Fibroblast of lung (primary cell): Measurements from ENCODE around the gene PODXL2. TPM values are rescaled to one million over a fixed set of nuclear protein-coding genes. Genes with fewer than 3 reads are reported as not detected.

Source experiments
- DNase-seq, 2 donors: peaks; one replicate each; pipeline versions ENCODE4 v3.0.0 to v3.0.0-alpha.2; 2010; ENCODE audit warnings: low read depth in 2 of 2
- H2AFZ ChIP-seq: 2 replicates; pipeline ENCODE4 v1.5.1; 2012; ENCODE audit warnings: low read length, control low read depth, inconsistent platforms
- H3K27ac ChIP-seq: 2 replicates; pipeline ENCODE4 v1.5.1; 2011; ENCODE audit warnings: low read length, control low read depth; ENCODE audit not compliant: insufficient read depth
- H3K27me3 ChIP-seq: 2 replicates; pipeline ENCODE4 v1.5.1; 2011; ENCODE audit warnings: mild to moderate bottlenecking, low read length; ENCODE audit not compliant: control insufficient read depth, insufficient read depth
- H3K36me3 ChIP-seq: 2 replicates; pipeline ENCODE4 v1.5.1; 2011; ENCODE audit warnings: low read length; ENCODE audit not compliant: control insufficient read depth, insufficient read depth
- H3K4me1 ChIP-seq: 2 replicates; pipeline ENCODE4 v1.5.1; 2011; ENCODE audit warnings: low read length; ENCODE audit not compliant: control insufficient read depth, insufficient read depth; ENCODE audit errors: extremely low read depth
- H3K4me2 ChIP-seq: 2 replicates; pipeline ENCODE4 v1.5.1; 2011; ENCODE audit warnings: low read length, control low read depth; ENCODE audit not compliant: insufficient read depth; ENCODE audit errors: extremely low read depth
- H3K4me3 ChIP-seq, 4 experiments: fragments of 200-600 bp in 1 of 4; sonication (generic) in 1 of 4; replicated peaks in 1 of 4; 2 replicates each; pipeline ENCODE4 v1.5.1; 2011 to 2016; ENCODE audit warnings: low read length in 4 of 4, low read depth in 3 of 4, mild to moderate bottlenecking in 3 of 4, control low read depth in 2 of 4, inconsistent platforms in 1 of 4, mixed read lengths in 1 of 4; ENCODE audit not compliant: insufficient read depth in 1 of 4; ENCODE audit errors: control extremely low read depth in 1 of 4
- H3K79me2 ChIP-seq: 2 replicates; pipeline ENCODE4 v1.5.1; 2012; ENCODE audit warnings: mild to moderate bottlenecking, low read length, inconsistent platforms; ENCODE audit not compliant: control insufficient read depth, insufficient read depth
- H3K9ac ChIP-seq: 2 replicates; pipeline ENCODE4 v1.5.1; 2011; ENCODE audit warnings: mild to moderate bottlenecking, low read length, control low read depth; ENCODE audit not compliant: insufficient read depth
- H3K9me3 ChIP-seq: 2 replicates; pipeline ENCODE4 v1.5.1; 2012; ENCODE audit warnings: low read depth, low read length; ENCODE audit not compliant: control insufficient read depth, insufficient read depth
- H4K20me1 ChIP-seq: 2 replicates; pipeline ENCODE4 v1.5.1; 2011; ENCODE audit warnings: low read length; ENCODE audit not compliant: control insufficient read depth, insufficient read depth; ENCODE audit errors: extremely low read depth
- CTCF ChIP-seq, 2 donors: IDR thresholded peaks in 1 of 2; conservative IDR thresholded peaks in 1 of 2; 1 replicate in 1 of 2; 2 replicates in 1 of 2; pipeline ENCODE4 v1.5.1; 2011 to 2012; ENCODE audit warnings: low read length in 2 of 2, control low read depth in 1 of 2, inconsistent platforms in 1 of 2, low read depth in 1 of 2, mild to moderate bottlenecking in 1 of 2
- EZH2 ChIP-seq: IDR thresholded peaks from 2 replicates; pipeline ENCODE4 v1.5.1; 2012; ENCODE audit warnings: low read length, control low read depth, mild to moderate bottlenecking; ENCODE audit errors: missing control alignments
- polyA plus RNA-seq, 2 donors: library from polyadenylated mRNA; depleted of rRNA in 1 of 2; stranded (reverse) in 1 of 2; unstranded in 1 of 2; fragments of >200 nt; gene quantifications; 2 replicates each; pipeline ENCODE4 v1.2.1, GENCODE V29; 2011 to 2012; ENCODE audit warnings: missing spikeins in 1 of 2
- total RNA-seq: library from RNA; depleted of rRNA; stranded (reverse); fragments of >200 nt; gene quantifications from 2 replicates; pipeline ENCODE4 v1.2.1, GENCODE V29; 2014

The PODXL2 gene
- total and polyA plus RNA-seq, 2 donors (not counting 1 experiment from before 2014, with no cell fraction given), result 0.50 to 0.98 TPM

- no peak overlapping the region for H3K4me3 ChIP-seq
- H4K20me1 ChIP-seq, result no peaks in the 10 kb centered on the region
- H3K4me2 ChIP-seq, result no peak overlapping the region
- no peaks in the 10 kb centered on the region for H3K79me2 ChIP-seq
- no peaks in the 10 kb centered on the region for H3K9me3 ChIP-seq
- TF ChIP-seq CTCF (conservative IDR thresholded peaks at IDR 0.05 in 1 of 2, IDR thresholded peaks at IDR 0.05 in 1 of 2; ENCODE audit: low read depth in 1 of 2, low read length in 2 of 2) (no peak), EZH2 (no peak)
- no peaks in the 10 kb centered on the region for H3K27me3 ChIP-seq
- no peak overlapping the region for H2AFZ ChIP-seq
- H3K36me3 ChIP-seq, result no peaks in the 10 kb centered on the region
- peak; percentile 51 to 70 for DNase-seq
- H3K27ac ChIP-seq, result no peak overlapping the region
- no peak overlapping the region for H3K9ac ChIP-seq
- peaks cover 4% of the 10 kb centered on the region for H3K4me1 ChIP-seq
These were observed 26.7 kb downstream of the PODXL2 start for GRCh38 chr3:127655641-127656040.

- no peaks in the 10 kb centered on the region for H3K9me3 ChIP-seq
These were observed 27.9 kb downstream of the PODXL2 start for GRCh38 chr3:127656906-127657305.

GRCh38 chr3:127658234-127658633, 29.2 kb downstream of the PODXL2 start:
- H3K27ac ChIP-seq, result no peak overlapping the region
- H3K4me1 ChIP-seq, result peaks cover 4% of the 10 kb centered on the region
- no peaks in the 10 kb centered on the region for H3K79me2 ChIP-seq
- H3K4me2 ChIP-seq, result no peak overlapping the region
- H3K4me3 ChIP-seq, result no peak overlapping the region
- H3K36me3 ChIP-seq, result no peaks in the 10 kb centered on the region
- no peaks in the 10 kb centered on the region for H3K9me3 ChIP-seq
- no peaks in the 10 kb centered on the region for H3K27me3 ChIP-seq
- no peak for TF ChIP-seq EZH2
- TF ChIP-seq CTCF (conservative IDR thresholded peaks at IDR 0.05 in 1 of 2, IDR thresholded peaks at IDR 0.05 in 1 of 2; ENCODE audit: low read depth in 1 of 2, low read length in 2 of 2), result no peak
- peak in 1 of 2 donors; percentile 6 for DNase-seq
- no peaks in the 10 kb centered on the region for H4K20me1 ChIP-seq
- no peak overlapping the region for H3K9ac ChIP-seq
- no peak overlapping the region for H2AFZ ChIP-seq

More at GRCh38 chr3:127656906-127657305, 27.9 kb downstream of the PODXL2 start:
- Histone ChIP-seq H3K4me3 (no peak overlapping the region), H3K4me2 (no peak overlapping the region), H4K20me1 (no peaks in the 10 kb centered on the region), H3K79me2 (no peaks in the 10 kb centered on the region), H3K9ac (no peak overlapping the region), H3K27me3 (no peaks in the 10 kb centered on the region), H3K27ac (no peak overlapping the region), H3K4me1 (peaks cover 4% of the 10 kb centered on the region), H3K36me3 (no peaks in the 10 kb centered on the region), H2AFZ (no peak overlapping the region)
- no peak for TF ChIP-seq CTCF (conservative IDR thresholded peaks at IDR 0.05 in 1 of 2, IDR thresholded peaks at IDR 0.05 in 1 of 2; ENCODE audit: low read depth in 1 of 2, low read length in 2 of 2)
- TF ChIP-seq EZH2, result no peak
- DNase-seq, result no peak
